Common myeloid progenitor, CD34-positive (primary cell): Measurements from ENCODE around the gene RABGGTB.
"Not testable (repeated sequence)": the region's sequence is repeated elsewhere in the genome, so short reads cannot be mapped to it uniquely, and the experiment has no call there.

Experiments used
- CTCF ChIA-PET: fragments of 350-600 bp; sonication (Branson Sonifier 250); formaldehyde crosslinking; loops from one replicate; lab custom pipeline; 2021; ENCODE audit warnings: antibody characterized with exemption; lab: Charles Lee
- POLR2A ChIA-PET: fragments of 350-600 bp; sonication (Branson Sonifier 250); formaldehyde crosslinking; loops from one replicate; lab custom pipeline; 2021; ENCODE audit warnings: antibody characterized with exemption; lab: Charles Lee
- DNase-seq, 3 donors: peaks; one replicate each; pipeline versions ENCODE4 v3.0.0 to v3.0.0-alpha.2; 2013
- H3K27ac ChIP-seq, 2 experiments: 1 replicate in 1 of 2; 2 replicates in 1 of 2; pipeline ENCODE4 v1.7.0; 2013; ENCODE audit warnings: inconsistent platforms in 2 of 2, low read length in 2 of 2, mild to moderate bottlenecking in 2 of 2, low read depth in 1 of 2, moderate library complexity in 1 of 2; ENCODE audit not compliant: severe bottlenecking in 2 of 2, insufficient read depth in 1 of 2, poor library complexity in 1 of 2
- H3K27me3 ChIP-seq, 5 experiments: replicated peaks in 2 of 5; 1 replicate in 3 of 5; 2 replicates in 2 of 5; pipeline versions ENCODE4 v1.6.1 to v1.7.0; 2013; ENCODE audit warnings: low read length in 4 of 5, mild to moderate bottlenecking in 2 of 5, moderate library complexity in 2 of 5, inconsistent platforms in 1 of 5; ENCODE audit not compliant: insufficient read depth in 5 of 5, control insufficient read depth in 4 of 5
- H3K36me3 ChIP-seq, 4 experiments: 1 replicate in 2 of 4; 2 replicates in 2 of 4; pipeline versions ENCODE4 v1.6.1 to v1.7.0; 2013; ENCODE audit warnings: low read length in 3 of 4, control low read depth in 1 of 4, mild to moderate bottlenecking in 1 of 4; ENCODE audit not compliant: control insufficient read depth in 4 of 4, insufficient read depth in 4 of 4
- H3K4me1 ChIP-seq, 4 experiments: 1 replicate in 3 of 4; 2 replicates in 1 of 4; pipeline versions ENCODE4 v1.6.1 to v1.7.1; 2013; ENCODE audit warnings: low read length in 3 of 4, mild to moderate bottlenecking in 3 of 4, control low read depth in 1 of 4, inconsistent platforms in 1 of 4, moderate library complexity in 1 of 4; ENCODE audit not compliant: control insufficient read depth in 4 of 4, insufficient read depth in 4 of 4; ENCODE audit errors: control extremely low read depth in 1 of 4
- H3K4me3 ChIP-seq, 7 experiments: 1 replicate in 4 of 7; 2 replicates in 3 of 7; pipeline versions ENCODE4 v1.5.1 to v1.7.0; 2013; ENCODE audit warnings: mild to moderate bottlenecking in 7 of 7, low read length in 6 of 7, moderate library complexity in 6 of 7, inconsistent platforms in 2 of 7, low read depth in 2 of 7, control low read depth in 1 of 7; ENCODE audit not compliant: insufficient read depth in 4 of 7, control insufficient read depth in 1 of 7; ENCODE audit errors: extremely low read depth in 1 of 7
- H3K9me3 ChIP-seq, 5 experiments: 1 replicate in 4 of 5; 2 replicates in 1 of 5; pipeline versions ENCODE4 v1.6.1 to v1.7.1; 2013; ENCODE audit warnings: low read length in 4 of 5, mild to moderate bottlenecking in 2 of 5, inconsistent platforms in 1 of 5, low read depth in 1 of 5, moderate library complexity in 1 of 5; ENCODE audit not compliant: control insufficient read depth in 4 of 5, insufficient read depth in 2 of 5; ENCODE audit errors: control extremely low read depth in 1 of 5
- WGBS: methylation state at CpG from one replicate; pipeline ENCODE4 v1.1.5; 2013; ENCODE audit not compliant: insufficient coverage; 5-methylcytosine and 5-hydroxymethylcytosine counted together

RABGGTB gene

DNA sequence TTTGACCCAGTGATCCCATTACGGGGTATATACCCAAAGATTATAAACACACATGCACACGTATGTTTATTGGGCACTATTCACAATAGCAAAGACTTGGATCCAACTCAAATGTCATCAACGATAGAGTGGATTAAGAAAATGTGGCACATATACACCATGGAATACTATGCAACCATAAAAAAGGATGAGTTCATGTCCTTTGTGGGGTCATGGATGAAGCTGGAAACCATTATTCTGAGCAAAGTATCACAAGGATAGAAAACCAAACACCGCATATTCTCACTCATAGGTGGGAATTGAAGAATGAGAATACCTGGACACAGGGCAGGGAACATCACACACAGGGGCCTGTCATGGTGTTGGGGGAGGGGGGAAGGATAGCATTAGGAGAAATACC lies 2.1 kb upstream of the RABGGTB start:
- POLR2A ChIA-PET, H3K27ac ChIP-seq, H3K9me3 ChIP-seq, CTCF ChIA-PET, H3K27me3 ChIP-seq, DNase-seq: not testable (repeated sequence)
- Histone ChIP-seq H3K4me1 (peaks cover 27 to 36% (median 31%) of the 10 kb centered on the region in 4 experiments), H3K36me3 (peaks cover 0 to 18% (median 2%) of the 10 kb centered on the region in 4 experiments), H3K4me3 (peak overlapping the region in 2 of 7 experiments; percentile 16 to 45)
- no CpG with 5 or more reads among the region's 4 CpGs for WGBS

DNA sequence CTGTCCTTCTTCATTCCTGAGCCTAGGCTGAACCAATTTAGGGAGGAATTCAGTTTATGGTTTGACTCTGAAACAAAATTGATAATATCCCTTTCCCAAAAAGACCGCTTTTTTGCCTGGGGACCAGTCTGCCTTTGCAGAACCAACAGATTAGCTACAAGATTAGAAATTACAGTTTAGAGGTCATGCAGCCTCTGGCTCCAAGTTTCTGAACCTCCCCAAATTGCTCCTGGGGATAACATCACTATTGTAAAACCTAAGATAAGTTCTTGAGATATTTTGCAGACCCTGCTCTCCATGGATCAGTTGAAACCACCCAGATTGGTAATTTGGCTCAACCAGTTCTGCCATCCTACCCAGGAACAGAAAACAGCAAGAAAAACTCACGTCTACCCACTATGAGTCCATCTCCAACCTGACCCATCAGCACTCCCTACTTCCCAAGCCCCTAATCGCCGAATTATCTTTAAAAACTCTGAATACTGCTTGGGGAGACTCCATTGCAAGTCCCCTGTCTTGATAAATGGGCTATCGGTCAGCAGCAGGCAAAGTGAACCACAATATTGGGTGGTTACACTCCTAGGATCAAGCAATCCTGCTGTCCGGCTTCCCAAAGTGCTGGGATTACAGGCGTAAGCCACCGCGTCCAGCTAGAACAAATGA lies 605 bp upstream of the RABGGTB start:
- ChIA-PET CTCF (interaction anchor here (1.5 kb wide), 1 partner anchor 44 kb away, joined by 3 read pairs; no protein-coding TSS in a partner anchor), POLR2A (interaction anchor here (0.5 kb wide), 1 partner anchor 642 kb away, joined by 3 read pairs; no protein-coding TSS in a partner anchor)
- peaks cover 34 to 51% (median 42%) of the 10 kb centered on the region in 4 experiments for H3K4me1 ChIP-seq

DNA sequence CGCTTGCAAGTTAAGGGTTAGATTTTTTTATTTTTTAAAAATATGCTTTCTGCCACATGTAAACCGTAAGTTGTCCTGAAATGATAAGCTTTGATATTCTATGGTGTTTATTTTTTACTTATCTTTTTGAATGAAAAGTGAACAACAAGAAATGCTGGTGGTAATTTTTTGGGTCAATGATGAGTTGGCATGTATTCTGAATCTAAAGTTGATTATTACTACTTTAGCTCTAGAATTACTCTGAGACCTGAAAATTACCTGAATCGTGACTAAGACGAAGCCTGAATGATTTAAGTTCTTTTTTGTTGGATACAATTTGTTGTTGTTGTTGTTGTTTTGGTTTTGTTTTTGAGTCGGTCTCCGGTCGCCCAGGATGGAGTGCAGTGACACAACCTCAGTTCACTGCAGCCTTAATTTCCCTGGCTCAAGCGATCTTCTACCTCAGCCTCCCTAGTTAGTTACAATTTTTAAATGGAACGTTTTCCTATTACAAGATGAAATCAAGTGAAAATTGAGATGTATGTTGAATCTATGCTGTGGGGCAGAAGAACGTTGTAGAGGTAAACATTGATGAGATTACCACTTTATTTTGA lies 941 bp downstream of the RABGGTB start:
- peak overlapping the region; percentile 82 to 97 for H3K27ac ChIP-seq
- H3K9me3 ChIP-seq, result no peaks in the 10 kb centered on the region
- peak overlapping the region in 6 of 7 experiments; percentile 73 to 97 (median 90) for H3K4me3 ChIP-seq
- H3K36me3 ChIP-seq, result peaks cover 16 to 49% (median 23%) of the 10 kb centered on the region in 4 experiments
- peaks cover 34 to 57% (median 48%) of the 10 kb centered on the region in 4 experiments for H3K4me1 ChIP-seq
- DNase-seq, result no peak
- H3K27me3 ChIP-seq, result no peaks in the 10 kb centered on the region
- POLR2A ChIA-PET, result interaction anchor here (1.1 kb wide), 1 partner anchor 62 kb away, joined by 5 read pairs; the partner anchor contains the start of gene ACADM
- CTCF ChIA-PET, result interaction anchor here (1.5 kb wide), 1 partner anchor 46 kb away, joined by 3 read pairs; no protein-coding TSS in a partner anchor
- 0% methylated on average over 1 of the region's 10 CpGs for WGBS

More for the DNA sequence above, 605 bp upstream of the RABGGTB start:
- H3K4me3 ChIP-seq, result peak overlapping the region in 6 of 7 experiments; percentile 73 to 97 (median 90)
- no peaks in the 10 kb centered on the region for H3K9me3 ChIP-seq
- peak overlapping the region; percentile 82 to 97 for H3K27ac ChIP-seq
- 17% methylated on average over 5 of the region's 9 CpGs for WGBS
- peaks cover 7 to 34% (median 11%) of the 10 kb centered on the region in 4 experiments for H3K36me3 ChIP-seq
- DNase-seq, result no peak
- H3K27me3 ChIP-seq, result no peaks in the 10 kb centered on the region

DNA sequence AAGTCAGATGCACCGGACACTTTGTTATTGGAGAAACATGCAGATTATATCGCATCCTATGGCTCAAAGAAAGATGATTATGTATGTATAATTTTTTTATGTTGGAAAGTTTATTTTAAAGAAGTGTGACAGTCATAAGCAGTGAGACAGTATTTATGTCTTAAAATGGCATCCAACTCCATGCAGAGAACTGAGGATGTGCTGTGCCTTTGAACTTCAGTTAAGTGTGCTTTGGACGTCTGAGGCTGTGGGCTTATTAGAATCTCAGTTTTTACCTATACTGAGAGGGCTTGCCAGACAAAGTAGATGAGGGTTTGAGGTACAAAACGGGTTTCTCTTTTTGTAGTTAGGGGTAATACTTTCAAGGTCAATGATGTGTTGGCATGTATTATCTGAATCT lies 1.5 kb downstream of the RABGGTB start:
- 29% methylated on average over 3 of the region's 4 CpGs for WGBS
- Histone ChIP-seq H3K9me3 (no peaks in the 10 kb centered on the region), H3K4me1 (peaks cover 34 to 57% (median 48%) of the 10 kb centered on the region in 4 experiments), H3K27ac (peak overlapping the region; percentile 82 to 97), H3K36me3 (peaks cover 18 to 54% (median 26%) of the 10 kb centered on the region in 4 experiments), H3K4me3 (peak overlapping the region in 6 of 7 experiments; percentile 73 to 97 (median 90)), H3K27me3 (no peaks in the 10 kb centered on the region)
- DNase-seq, result no peak
- POLR2A ChIA-PET, result no interaction called here
- CTCF ChIA-PET, result interaction anchor here (1.0 kb wide), 1 partner anchor 63 kb away, joined by 3 read pairs; no protein-coding TSS in a partner anchor

DNA sequence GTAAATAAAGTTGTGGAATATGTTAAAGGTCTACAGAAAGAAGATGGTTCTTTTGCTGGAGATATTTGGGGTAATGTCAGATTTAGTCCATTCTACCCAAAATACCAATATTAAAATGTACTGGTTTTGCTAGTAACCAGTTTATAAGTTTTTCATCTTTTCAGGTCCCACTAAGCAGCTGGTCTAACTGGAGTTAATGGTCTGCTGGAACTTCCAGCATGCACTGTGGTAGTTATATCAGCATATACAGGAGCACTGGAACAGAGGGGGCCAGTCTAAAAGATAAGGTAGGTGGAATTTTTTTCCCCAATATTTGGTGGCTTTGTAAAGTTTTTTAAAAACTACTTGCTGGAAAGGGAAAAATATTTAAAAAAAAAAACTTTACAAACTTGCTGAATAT lies 3.9 kb downstream of the RABGGTB start:
- Histone ChIP-seq H3K36me3 (peaks cover 25 to 77% (median 42%) of the 10 kb centered on the region in 4 experiments), H3K4me1 (peaks cover 34 to 51% (median 42%) of the 10 kb centered on the region in 4 experiments), H3K27ac (peak overlapping the region in 1 of 2 experiments; percentile 97), H3K27me3 (no peaks in the 10 kb centered on the region), H3K9me3 (no peaks in the 10 kb centered on the region), H3K4me3 (peak overlapping the region in 3 of 7 experiments; percentile 16 to 87 (median 73))
- ChIA-PET POLR2A (no interaction called here), CTCF (no interaction called here)
- no peak for DNase-seq

DNA sequence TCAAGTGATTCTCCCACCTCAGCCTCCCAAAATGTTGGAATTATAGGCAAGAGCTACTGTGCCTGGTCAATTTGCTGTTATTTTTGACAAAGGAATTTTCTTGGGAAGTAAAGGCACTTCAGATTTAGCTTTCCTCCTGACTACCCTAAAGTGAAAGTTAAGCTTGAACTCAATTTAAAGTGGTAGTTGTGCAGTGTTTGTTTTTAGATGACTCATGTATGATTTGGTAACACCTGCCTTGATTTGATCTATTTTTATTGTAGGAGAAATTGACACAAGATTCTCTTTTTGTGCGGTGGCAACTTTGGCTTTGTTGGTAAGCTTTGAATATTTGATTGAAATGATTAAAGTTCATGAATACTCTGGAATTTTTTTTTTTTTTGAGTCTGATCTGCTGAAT lies 5.0 kb downstream of the RABGGTB start:
- no peaks in the 10 kb centered on the region for H3K27me3 ChIP-seq
- H3K9me3 ChIP-seq, result no peaks in the 10 kb centered on the region
- H3K4me3 ChIP-seq, result peak overlapping the region in 2 of 7 experiments; percentile 19 to 73
- H3K27ac ChIP-seq, result peak overlapping the region in 1 of 2 experiments; percentile 53
- ChIA-PET POLR2A (no interaction called here), CTCF (interaction anchor here (0.6 kb wide), 1 partner anchor 1922 kb away, joined by 3 read pairs; no protein-coding TSS in a partner anchor)
- peaks cover 30 to 43% (median 37%) of the 10 kb centered on the region in 4 experiments for H3K4me1 ChIP-seq
- DNase-seq, result peak in 1 of 3 donors; percentile 33
- 100% methylated on average over 1 of the region's 1 CpG for WGBS
- H3K36me3 ChIP-seq, result peaks cover 28 to 86% (median 52%) of the 10 kb centered on the region in 4 experiments
